Brain microvascular endothelial cell (primary cell): ENCODE measurements around the gene CENPU.
"Not testable (repeated sequence)": the region's sequence is repeated elsewhere in the genome, so short reads cannot be mapped to it uniquely, and the experiment has no call there.

Experiments used
- DNase-seq: peaks from one replicate; pipeline ENCODE4 v3.0.0-alpha.2; 2020
- H3K27ac ChIP-seq: fragments of 250-450 bp; sonication (Bioruptor Pico); 2 replicates; pipeline ENCODE4 v1.5.1; 2020; ENCODE audit warnings: mild to moderate bottlenecking, moderate library complexity
- H3K27me3 ChIP-seq: fragments of 250-450 bp; sonication (Bioruptor Pico); replicated peaks from 2 replicates; pipeline ENCODE4 v1.5.1; 2020; ENCODE audit warnings: mild to moderate bottlenecking
- H3K36me3 ChIP-seq: fragments of 250-450 bp; sonication (Bioruptor Pico); replicated peaks from 2 replicates; pipeline ENCODE4 v1.5.1; 2020; ENCODE audit warnings: mild to moderate bottlenecking
- H3K4me3 ChIP-seq: 2 replicates; pipeline ENCODE4 v1.5.1; 2011; ENCODE audit warnings: low read depth, mild to moderate bottlenecking, control low read depth, low read length, moderate library complexity
- CTCF ChIP-seq: IDR thresholded peaks from 2 replicates; pipeline ENCODE4 v1.5.1; 2011; ENCODE audit warnings: low read depth, mild to moderate bottlenecking, moderate library complexity, low read length, control low read depth, inconsistent platforms; ENCODE audit errors: missing control alignments
- in situ Hi-C: cut with HindIII; loops from 2 replicates; pipeline ENCODE4 v1.10.0; 2017; ENCODE audit warnings: low sequenced_read_pairs, low pct_ligation_motif_present

Gene CENPU

GRCh38 chr4:184657144-184657543 lies 76.8 kb downstream of the CENPU start:
- Histone ChIP-seq H3K36me3 (peaks cover 2% of the 10 kb centered on the region), H3K27ac (no peak overlapping the region), H3K4me3 (no peak overlapping the region), H3K27me3 (no peaks in the 10 kb centered on the region)
- in situ Hi-C loops: no loop called here
- no peak for DNase-seq
- TF ChIP-seq CTCF: no peak

- peaks cover 2% of the 10 kb centered on the region for H3K36me3 ChIP-seq
- no peak for DNase-seq
- in situ Hi-C loops: no loop called here
Measured at GRCh38 chr4:184655889-184656869, 77.7 kb downstream of the CENPU start.

GRCh38 chr4:184653650-184654049 lies 80.2 kb downstream of the CENPU start:
- TF ChIP-seq CTCF: no peak
- peak overlapping the region; percentile 28 for H3K27ac ChIP-seq
- H3K36me3 ChIP-seq: no peaks in the 10 kb centered on the region
- DNase-seq: peak; percentile 64
- in situ Hi-C loops: no loop called here
- H3K27me3 ChIP-seq: no peaks in the 10 kb centered on the region
- H3K4me3 ChIP-seq: no peak overlapping the region

More at GRCh38 chr4:184655889-184656869, 77.7 kb downstream of the CENPU start:
- no peak for TF ChIP-seq CTCF
- Histone ChIP-seq H3K27me3 (no peaks in the 10 kb centered on the region), H3K27ac (no peak overlapping the region), H3K4me3 (no peak overlapping the region)

- H3K27ac ChIP-seq, DNase-seq, H3K36me3 ChIP-seq, H3K4me3 ChIP-seq, in situ Hi-C loops, H3K27me3 ChIP-seq: not testable (repeated sequence)
Measured at GRCh38 chr4:184652681-184653080, 81.2 kb downstream of the CENPU start.

GRCh38 chr4:184651899-184652298 lies 82.0 kb downstream of the CENPU start:
- in situ Hi-C loops: no loop called here
- H3K27me3 ChIP-seq: no peaks in the 10 kb centered on the region
- H3K36me3 ChIP-seq: no peaks in the 10 kb centered on the region
- TF ChIP-seq CTCF: no peak
- no peak for DNase-seq
- H3K27ac ChIP-seq: no peak overlapping the region
- no peak overlapping the region for H3K4me3 ChIP-seq

- Histone ChIP-seq H3K27ac (peak overlapping the region; percentile 78), H3K27me3 (no peaks in the 10 kb centered on the region), H3K36me3 (no peaks in the 10 kb centered on the region), H3K4me3 (peak overlapping the region; percentile 76)
- in situ Hi-C loops: no loop called here
- no peak for DNase-seq
- no peak for TF ChIP-seq CTCF
Measured at GRCh38 chr4:184649971-184650855, 83.7 kb downstream of the CENPU start.
